SH-SY5Y (cell line): Measurements from ENCODE around the gene MSRB3.

ENCODE experiments used
- GATA2 ChIP-seq: IDR thresholded peaks from 2 replicates; pipeline ENCODE4 v1.6.1; 2011; ENCODE audit warnings: mild to moderate bottlenecking, low read depth, low read length
- GATA3 ChIP-seq: IDR thresholded peaks from 2 replicates; pipeline ENCODE4 v1.6.1; 2011; ENCODE audit warnings: low read depth, mild to moderate bottlenecking, low read length, moderate library complexity

- TF ChIP-seq GATA2 (no peak), GATA3 (no peak)
These were observed 227.1 kb downstream of the MSRB3 start for GRCh38 chr12:65505386-65506121.
